AG04450 (cell line): ENCODE data around the gene IL10RB. TPM values are rescaled to one million over a fixed set of nuclear protein-coding genes. Genes with fewer than 3 reads are reported as not detected.
"Not testable (repeated sequence)": the region's sequence is repeated elsewhere in the genome, so short reads cannot be mapped to it uniquely, and the experiment has no call there.

Experiments
- CTCF ChIA-PET: fragments of 300-600, 350-600 bp; formaldehyde crosslinking; extraction: SDS; loops from one replicate; lab custom pipeline; 2022; ENCODE audit warnings: antibody characterized with exemption, inconsistent platforms; lab: Charles Lee
- POLR2A ChIA-PET: fragments of 350-600 bp; formaldehyde crosslinking; extraction: SDS; loops from one replicate; lab custom pipeline; 2021; ENCODE audit warnings: antibody characterized with exemption, inconsistent platforms; lab: Yijun Ruan, JAX
- DNase-seq: peaks from one replicate; pipeline ENCODE4 v3.0.0-alpha.2; 2011; ENCODE audit warnings: low read depth, low spot score
- H3K27ac ChIP-seq: one replicate; pipeline ENCODE4 v1.5.1; 2012; ENCODE audit warnings: low read depth, low read length, control low read depth
- H3K27me3 ChIP-seq: one replicate; pipeline ENCODE4 v1.6.0; 2012; ENCODE audit warnings: low read length; ENCODE audit not compliant: control insufficient read depth, insufficient read depth
- H3K4me3 ChIP-seq: 2 replicates; pipeline ENCODE4 v1.5.1; 2011; ENCODE audit warnings: mild to moderate bottlenecking, low read depth, low read length, control low read depth
- H3K9me3 ChIP-seq: 2 replicates; pipeline ENCODE4 v1.5.1; 2012; ENCODE audit warnings: low read length; ENCODE audit not compliant: control insufficient read depth, insufficient read depth
- polyA plus RNA-seq: library from polyadenylated mRNA; depleted of rRNA; stranded (reverse); fragments of >200 nt; gene quantifications from 2 replicates; pipeline ENCODE4 v1.2.3, GENCODE V29; 2011
- TF ChIP-seq, protein P1 (sequence below): IDR thresholded peaks from 2 replicates; pipeline ENCODE4 v1.5.1; 2011; ENCODE audit warnings: low read depth, low read length, control low read depth, inconsistent platforms

Gene IL10RB
- polyA plus RNA-seq, 1 experiment, result 46.4 TPM

DNA sequence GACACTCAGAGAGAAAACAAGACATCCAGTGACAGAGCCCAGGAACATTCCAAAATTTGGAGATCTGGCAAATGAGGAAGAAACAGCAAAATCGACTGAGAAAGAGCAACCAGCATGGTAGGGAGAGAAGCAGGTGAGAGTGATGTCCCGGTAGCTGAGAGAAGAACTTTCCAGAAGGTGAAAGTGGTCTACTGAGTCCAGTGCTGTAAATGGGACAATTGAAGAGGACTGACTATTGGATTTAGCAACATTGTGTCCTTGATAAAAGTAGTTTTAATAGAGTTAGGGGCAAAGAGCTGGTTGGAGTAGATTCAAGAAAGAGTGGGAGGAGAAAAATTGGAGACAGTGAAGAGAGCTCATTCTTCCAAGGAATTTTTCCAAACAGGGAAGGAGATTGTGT lies 15.0 kb upstream of the IL10RB start:
- no peak for DNase-seq
- ChIA-PET POLR2A (interaction anchor here (0.5 kb wide), 1 partner anchor 11 kb away, joined by 7 read pairs; no protein-coding TSS in a partner anchor), CTCF (interaction anchor here (0.8 kb wide), 1 partner anchor 109 kb away, joined by 5 read pairs; no protein-coding TSS in a partner anchor)
- no peak overlapping the region for H3K4me3 ChIP-seq
- no peak overlapping the region for H3K27ac ChIP-seq
- H3K27me3 ChIP-seq, result no peaks in the 10 kb centered on the region
- TF ChIP-seq, protein P1, sequence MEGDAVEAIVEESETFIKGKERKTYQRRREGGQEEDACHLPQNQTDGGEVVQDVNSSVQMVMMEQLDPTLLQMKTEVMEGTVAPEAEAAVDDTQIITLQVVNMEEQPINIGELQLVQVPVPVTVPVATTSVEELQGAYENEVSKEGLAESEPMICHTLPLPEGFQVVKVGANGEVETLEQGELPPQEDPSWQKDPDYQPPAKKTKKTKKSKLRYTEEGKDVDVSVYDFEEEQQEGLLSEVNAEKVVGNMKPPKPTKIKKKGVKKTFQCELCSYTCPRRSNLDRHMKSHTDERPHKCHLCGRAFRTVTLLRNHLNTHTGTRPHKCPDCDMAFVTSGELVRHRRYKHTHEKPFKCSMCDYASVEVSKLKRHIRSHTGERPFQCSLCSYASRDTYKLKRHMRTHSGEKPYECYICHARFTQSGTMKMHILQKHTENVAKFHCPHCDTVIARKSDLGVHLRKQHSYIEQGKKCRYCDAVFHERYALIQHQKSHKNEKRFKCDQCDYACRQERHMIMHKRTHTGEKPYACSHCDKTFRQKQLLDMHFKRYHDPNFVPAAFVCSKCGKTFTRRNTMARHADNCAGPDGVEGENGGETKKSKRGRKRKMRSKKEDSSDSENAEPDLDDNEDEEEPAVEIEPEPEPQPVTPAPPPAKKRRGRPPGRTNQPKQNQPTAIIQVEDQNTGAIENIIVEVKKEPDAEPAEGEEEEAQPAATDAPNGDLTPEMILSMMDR, result no peak
- no peaks in the 10 kb centered on the region for H3K9me3 ChIP-seq

DNA sequence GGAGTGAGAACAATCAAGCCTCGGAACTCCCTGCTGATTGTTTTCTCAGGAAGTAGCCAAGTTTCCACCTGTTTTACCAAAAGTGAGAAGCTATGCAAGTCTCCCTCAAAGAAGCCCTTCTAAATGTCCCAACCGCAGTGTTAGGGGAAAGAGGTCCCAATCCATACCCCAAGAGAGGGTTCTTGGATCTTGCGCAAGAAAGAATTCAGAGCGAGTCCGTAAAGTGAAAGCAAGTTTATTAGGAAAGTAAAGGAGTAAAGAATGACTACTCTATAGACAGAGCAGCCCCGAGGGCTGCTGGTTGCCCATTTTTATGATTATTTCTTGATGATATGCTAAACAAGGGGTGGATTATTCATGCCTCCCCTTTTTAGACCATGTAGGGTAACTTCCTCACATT lies 12.8 kb upstream of the IL10RB start:
- H3K27me3 ChIP-seq, H3K9me3 ChIP-seq, H3K27ac ChIP-seq, POLR2A ChIA-PET, DNase-seq, CTCF ChIA-PET, H3K4me3 ChIP-seq: not testable (repeated sequence)

DNA sequence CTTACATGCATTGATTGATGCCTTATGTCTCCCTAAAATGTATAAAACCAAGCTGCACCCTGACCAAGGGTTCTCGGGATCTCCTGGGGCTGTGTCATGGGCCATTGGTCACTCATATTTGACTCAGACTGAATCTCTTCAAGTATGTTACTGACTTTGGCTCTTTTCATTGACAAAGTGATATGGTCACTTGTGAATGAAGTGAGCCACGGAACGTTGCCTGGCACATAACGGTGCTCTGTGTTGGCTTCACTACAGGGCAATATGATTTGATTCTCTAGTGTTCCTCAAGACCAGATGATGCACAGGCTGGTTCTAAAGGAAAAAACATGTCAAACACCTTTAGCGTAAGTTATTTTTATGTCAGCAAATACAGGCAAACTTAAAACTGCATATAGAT lies 11.4 kb upstream of the IL10RB start:
- CTCF ChIA-PET, result no interaction called here
- H3K9me3 ChIP-seq, result peaks cover 3% of the 10 kb centered on the region
- TF ChIP-seq, protein P1, result no peak
- H3K27me3 ChIP-seq, result no peaks in the 10 kb centered on the region
- H3K27ac ChIP-seq, result no peak overlapping the region
- H3K4me3 ChIP-seq, result no peak overlapping the region
- no peak for DNase-seq
- POLR2A ChIA-PET, result no interaction called here

DNA sequence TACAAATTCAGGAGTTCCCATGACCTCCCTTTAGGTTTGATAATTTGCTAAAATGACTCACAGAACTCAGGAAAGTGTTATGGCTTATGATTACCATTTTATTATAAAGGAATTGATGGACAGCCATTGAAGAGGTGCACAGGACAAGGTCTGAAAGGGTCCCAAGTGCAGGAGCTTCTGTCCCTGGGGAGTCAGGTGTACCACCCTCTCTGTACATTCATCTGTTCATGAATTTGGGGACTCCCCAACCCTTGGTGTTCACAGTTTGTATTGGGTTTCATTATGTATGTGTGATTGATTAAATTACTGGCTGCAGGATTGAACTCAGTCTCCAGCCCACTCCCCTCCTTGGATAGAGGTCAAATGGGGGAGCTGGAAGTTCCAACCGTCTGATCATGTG lies 10.8 kb upstream of the IL10RB start:
- POLR2A ChIA-PET, result no interaction called here

DNA sequence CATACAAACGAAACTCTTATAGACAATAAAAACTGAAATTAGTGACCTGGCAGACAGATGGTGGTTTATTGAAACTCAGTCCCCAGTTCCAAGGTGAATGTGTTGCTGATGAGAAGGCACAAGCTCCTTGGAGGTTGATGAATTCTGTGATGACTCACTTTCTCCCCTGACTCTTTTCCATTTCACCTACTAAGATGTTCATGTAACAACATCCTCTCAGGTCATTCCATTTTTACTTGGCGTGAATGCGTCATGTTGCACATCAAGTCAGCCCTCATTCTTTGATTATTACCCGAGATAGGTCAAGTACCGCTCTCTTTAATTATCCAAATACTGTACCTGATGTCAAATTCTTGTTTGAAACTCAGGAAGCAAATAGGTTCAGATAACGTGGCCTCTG lies 10.1 kb upstream of the IL10RB start:
- Histone ChIP-seq H3K4me3 (no peak overlapping the region), H3K27ac (no peak overlapping the region), H3K27me3 (no peaks in the 10 kb centered on the region), H3K9me3 (peaks cover 3% of the 10 kb centered on the region)
- DNase-seq, result no peak
- CTCF ChIA-PET, result no interaction called here
- TF ChIP-seq, protein P1, result no peak
- POLR2A ChIA-PET, result no interaction called here

More for the DNA sequence above, 10.8 kb upstream of the IL10RB start:
- TF ChIP-seq, protein P1, result no peak
- CTCF ChIA-PET, result no interaction called here
- H3K4me3 ChIP-seq, result no peak overlapping the region
- no peaks in the 10 kb centered on the region for H3K27me3 ChIP-seq
- H3K27ac ChIP-seq, result no peak overlapping the region
- DNase-seq, result no peak
- H3K9me3 ChIP-seq, result peaks cover 3% of the 10 kb centered on the region
